Measurements from ENCODE around the gene SPTBN1. TPM values are rescaled to one million over a fixed set of nuclear protein-coding genes. Genes with fewer than 3 reads are reported as not detected.

Gene SPTBN1
- total RNA-seq, 6 experiments from 2014 or later: 128 to 169 (median 159) TPM

GRCh38 chr2:54615832-54616534, 159.9 kb downstream of the SPTBN1 start:
- no peak for TF ChIP-seq CTCF (IDR thresholded peaks at IDR 0.05)
- no peak for DNase-seq
- Mint-ChIP-seq H3K4me3 (no peak overlapping the region), H3K9me3 (no peaks in the 10 kb centered on the region), H3K36me3 (ENCODE audit: low read depth) (peaks cover 52% of the 10 kb centered on the region), H3K27me3 (ENCODE audit: insufficient read depth) (no peaks in the 10 kb centered on the region; the same call in 1 of the 2 replicates), H3K27ac (no peak overlapping the region), H3K4me1 (ENCODE audit: low read depth) (peaks cover 24% of the 10 kb centered on the region)

- Mint-ChIP-seq H3K9me3 (no peaks in the 10 kb centered on the region), H3K27ac (no peak overlapping the region), H3K27me3 (ENCODE audit: insufficient read depth) (no peaks in the 10 kb centered on the region; the same call in 1 of the 2 replicates), H3K4me1 (ENCODE audit: low read depth) (peaks cover 24% of the 10 kb centered on the region), H3K4me3 (no peak overlapping the region), H3K36me3 (ENCODE audit: low read depth) (peaks cover 56% of the 10 kb centered on the region)
- no peak for TF ChIP-seq CTCF (IDR thresholded peaks at IDR 0.05)
- no peak for DNase-seq
Measured at GRCh38 chr2:54617409-54617808, 161.3 kb downstream of the SPTBN1 start.

GRCh38 chr2:54618646-54619565, 162.8 kb downstream of the SPTBN1 start:
- Mint-ChIP-seq H3K4me1 (ENCODE audit: low read depth) (peaks cover 14% of the 10 kb centered on the region), H3K4me3 (no peak overlapping the region)

GRCh38 chr2:54619660-54620231, 163.6 kb downstream of the SPTBN1 start:
- no peak overlapping the region for H3K27ac Mint-ChIP-seq

More at GRCh38 chr2:54618646-54619565, 162.8 kb downstream of the SPTBN1 start:
- no peak overlapping the region for H3K27ac Mint-ChIP-seq
- no peaks in the 10 kb centered on the region for H3K9me3 Mint-ChIP-seq
- DNase-seq: no peak
- H3K36me3 Mint-ChIP-seq (ENCODE audit: low read depth): peaks cover 58% of the 10 kb centered on the region
- no peak for TF ChIP-seq CTCF (IDR thresholded peaks at IDR 0.05)
- H3K27me3 Mint-ChIP-seq (ENCODE audit: insufficient read depth): no peaks in the 10 kb centered on the region; the same call in 1 of the 2 replicates

More at GRCh38 chr2:54619660-54620231, 163.6 kb downstream of the SPTBN1 start:
- H3K36me3 Mint-ChIP-seq (ENCODE audit: low read depth): peaks cover 62% of the 10 kb centered on the region
- H3K4me3 Mint-ChIP-seq: no peak overlapping the region
- no peak for DNase-seq
- no peaks in the 10 kb centered on the region for H3K9me3 Mint-ChIP-seq
- H3K27me3 Mint-ChIP-seq (ENCODE audit: insufficient read depth): no peaks in the 10 kb centered on the region; the same call in 1 of the 2 replicates
- TF ChIP-seq CTCF (IDR thresholded peaks at IDR 0.05): no peak
- H3K4me1 Mint-ChIP-seq (ENCODE audit: low read depth): peaks cover 8% of the 10 kb centered on the region
